Endothelial cell of umbilical vein (primary cell): ENCODE data around the gene CEP128. TPM values are rescaled to one million over a fixed set of nuclear protein-coding genes. Genes with fewer than 3 reads are reported as not detected.

Experiments used
- Bru-seq: library from RNA; stranded (reverse); fragments of 400-500 nt; gene quantifications from one replicate; lab custom pipeline; 2021; lab: Mats Ljungman, UMichigan
- BruChase-seq, 2 experiments: library from RNA; stranded (reverse); fragments of 400-500 nt; gene quantifications; one replicate each; lab custom pipeline; 2021; lab: Mats Ljungman, UMichigan
- BruUV-seq: library from RNA; stranded (reverse); fragments of 400-500 nt; replicated peaks from 2 replicates; lab custom pipeline; 2021; lab: Mats Ljungman, UMichigan
- CTCF ChIA-PET: fragments of 300-600, 350-600 bp; sonication (Branson Sonifier 250); formaldehyde crosslinking; loops from one replicate; lab custom pipeline; 2021; ENCODE audit warnings: antibody characterized with exemption, inconsistent platforms; lab: Charles Lee
- POLR2A ChIA-PET: fragments of 300-600, 350-600 bp; sonication (Branson Sonifier 250); formaldehyde crosslinking; loops from one replicate; lab custom pipeline; 2021; ENCODE audit warnings: antibody characterized with exemption, inconsistent platforms; lab: Charles Lee
- DNase-seq: peaks from one replicate; pipeline ENCODE4 v3.0.0-alpha.2; 2011; ENCODE audit warnings: low read depth, low spot score
- FAIRE-seq: peaks from 2 replicates; lab custom pipeline; 2011; peaks lifted over from hg19 to GRCh38; lab: Jason Lieb, UNC
- H2AFZ ChIP-seq: 2 replicates; pipeline ENCODE4 v1.6.0; 2012; ENCODE audit warnings: low read depth, low read length, control low read depth, inconsistent platforms
- H3K27ac ChIP-seq: 2 replicates; pipeline ENCODE4 v1.5.1; 2011; ENCODE audit warnings: low read depth, mild to moderate bottlenecking, control low read depth, low read length, moderate library complexity; ENCODE audit not compliant: insufficient read depth
- H3K27me3 ChIP-seq, 2 experiments: 2 replicates each; pipeline versions ENCODE4 v1.6.0 to v1.6.1; 2011; ENCODE audit warnings: low read length in 2 of 2, mixed read lengths in 1 of 2; ENCODE audit not compliant: control insufficient read depth in 2 of 2, insufficient read depth in 2 of 2
- H3K36me3 ChIP-seq, 2 experiments: 2 replicates in 1 of 2; 3 replicates in 1 of 2; pipeline ENCODE4 v1.5.1; 2011; ENCODE audit warnings: low read length in 2 of 2, mild to moderate bottlenecking in 1 of 2, moderate library complexity in 1 of 2; ENCODE audit not compliant: control insufficient read depth in 2 of 2, insufficient read depth in 2 of 2; ENCODE audit errors: extremely low read depth in 1 of 2
- H3K4me1 ChIP-seq: 3 replicates; pipeline ENCODE4 v1.5.1; 2011; ENCODE audit warnings: mild to moderate bottlenecking, low read length; ENCODE audit not compliant: control insufficient read depth, insufficient read depth; ENCODE audit errors: extremely low read depth
- H3K4me2 ChIP-seq: 2 replicates; pipeline ENCODE4 v1.6.1; 2011; ENCODE audit warnings: low read length, control low read depth, mixed read lengths; ENCODE audit not compliant: insufficient read depth
- H3K4me3 ChIP-seq, 3 experiments: fragments of 200-600 bp in 1 of 3; sonication (generic), shearing (Covaris generic) in 1 of 3; replicated peaks in 1 of 3; 2 replicates each; pipeline ENCODE4 v1.5.1; 2011 to 2016; ENCODE audit warnings: control low read depth in 3 of 3, low read length in 3 of 3, mild to moderate bottlenecking in 2 of 3, inconsistent platforms in 1 of 3, low read depth in 1 of 3, moderate library complexity in 1 of 3; ENCODE audit not compliant: insufficient read depth in 1 of 3
- H3K79me2 ChIP-seq: 2 replicates; pipeline ENCODE4 v1.6.0; 2012; ENCODE audit warnings: low read length, inconsistent platforms; ENCODE audit not compliant: control insufficient read depth, insufficient read depth
- H3K9ac ChIP-seq: replicated peaks from 2 replicates; pipeline ENCODE3; 2011; ENCODE audit warnings: low read length, control low read depth; ENCODE audit not compliant: insufficient read depth; ENCODE audit errors: extremely low read depth
- H3K9me1 ChIP-seq: replicated peaks from 3 replicates; pipeline ENCODE4 v1.6.0; 2011; ENCODE audit warnings: mild to moderate bottlenecking, low read length; ENCODE audit not compliant: control insufficient read depth, insufficient read depth; ENCODE audit errors: extremely low read depth
- H3K9me3 ChIP-seq: replicated peaks from 2 replicates; pipeline ENCODE4 v1.5.1; 2012; ENCODE audit warnings: low read length, inconsistent platforms; ENCODE audit not compliant: control insufficient read depth, insufficient read depth
- H4K20me1 ChIP-seq: replicated peaks from 2 replicates; pipeline ENCODE3; 2011; ENCODE audit warnings: mild to moderate bottlenecking, low read length; ENCODE audit not compliant: control insufficient read depth, insufficient read depth; ENCODE audit errors: extremely low read depth
- GATA2 ChIP-seq: IDR thresholded peaks from 2 replicates; pipeline ENCODE4 v1.7.0; 2011; ENCODE audit warnings: low read depth, mild to moderate bottlenecking, moderate library complexity, mixed read lengths, low read length; ENCODE audit not compliant: insufficient read length, insufficient read depth
- MYC ChIP-seq: IDR thresholded peaks from one replicate; pipeline ENCODE4 v1.6.1; 2011; ENCODE audit warnings: mild to moderate bottlenecking, low read depth, low read length
- POLR2AphosphoS5 ChIP-seq: IDR thresholded peaks from 2 replicates; pipeline ENCODE4 v1.6.1; 2012; ENCODE audit warnings: low read depth, mild to moderate bottlenecking, control low read depth, low read length, moderate library complexity; ENCODE audit not compliant: insufficient read depth
- dilution Hi-C: fragments of 300-500 bp; cut with MboI; formaldehyde crosslinking; loops from one replicate; pipeline ENCODE4 v1.15.0; 2019; ENCODE audit warnings: low sequenced_read_pairs; ENCODE audit not compliant: extremely low pct_ligation_motif_present
- intact Hi-C: fragments of 100-400 bp; cut with micrococcal nuclease; formaldehyde crosslinking; loops from one replicate; pipeline ENCODE4 v1.10.0; 2022
- long read RNA-seq: library from polyadenylated mRNA; stranded (forward); transcript quantifications from one replicate; pipeline ENCODE4 v2.0.0, GENCODE V29; 2021
- polyA minus RNA-seq, 3 experiments: library from RNA; depleted of rRNA, polyadenylated mRNA; stranded (reverse); fragments of >200 nt; gene quantifications; 1 replicate in 1 of 3; 2 replicates in 2 of 3; pipeline ENCODE4 v1.2.3, GENCODE V29; 2011
- polyA plus RNA-seq, 4 experiments: library from polyadenylated mRNA; depleted of rRNA in 3 of 4; stranded (reverse) in 3 of 4; unstranded in 1 of 4; fragments of >200 nt; gene quantifications; 2 replicates each; pipeline versions ENCODE4 v1.2.1 to v1.2.3, GENCODE V29; 2011 to 2012; ENCODE audit warnings: missing spikeins in 1 of 4
- total RNA-seq: library from RNA; stranded (reverse); gene quantifications from 2 replicates; pipeline ENCODE4 v1.2.3, GENCODE V29; 2021
- TF ChIP-seq, protein P1 (sequence below): IDR thresholded peaks from 2 replicates; pipeline ENCODE4 v1.6.1; 2011; ENCODE audit not compliant: insufficient read depth, insufficient read length

The CEP128 gene
- 22.9 and 23.7 TPM in 2 replicates for total RNA-seq
- polyA plus RNA-seq = 0.72 and 0.91 TPM in 2 replicates
- 2.1 TPM in 2 replicates for polyA plus RNA-seq (2011; cell fraction: cytosol; rRNA removed)
- 8.8 and 11.2 TPM in 2 replicates for polyA plus RNA-seq (2011; cell fraction: nucleus; rRNA removed)
- 2.2 and 4.9 TPM in 2 replicates for polyA plus RNA-seq (2012)
- 9.0 and 10.8 TPM in 2 replicates for polyA minus RNA-seq
- 3.8 TPM for polyA minus RNA-seq (2011; cell fraction: cytosol; rRNA and poly(A)+ RNA removed)
- 38.6 and 50.5 TPM in 2 replicates for polyA minus RNA-seq (2011; cell fraction: nucleus; rRNA and poly(A)+ RNA removed)
- Bru-seq, nascent RNA = percentile 73 among the genes with signal in this experiment
- percentile 48 among the genes with signal in this experiment for BruChase-seq, experiment 1, labeled RNA remaining after a 6-hour chase
- BruChase-seq, experiment 2, labeled RNA remaining after a 2-hour chase = percentile 54 among the genes with signal in this experiment
- long read RNA-seq, full-length matches to known transcripts = 7 of 14 reads
- long read RNA-seq, partial matches to known transcripts = 3 of 14 reads
- long read RNA-seq, other reads (novel, unspliced or antisense) = 4 of 14 reads

DNA sequence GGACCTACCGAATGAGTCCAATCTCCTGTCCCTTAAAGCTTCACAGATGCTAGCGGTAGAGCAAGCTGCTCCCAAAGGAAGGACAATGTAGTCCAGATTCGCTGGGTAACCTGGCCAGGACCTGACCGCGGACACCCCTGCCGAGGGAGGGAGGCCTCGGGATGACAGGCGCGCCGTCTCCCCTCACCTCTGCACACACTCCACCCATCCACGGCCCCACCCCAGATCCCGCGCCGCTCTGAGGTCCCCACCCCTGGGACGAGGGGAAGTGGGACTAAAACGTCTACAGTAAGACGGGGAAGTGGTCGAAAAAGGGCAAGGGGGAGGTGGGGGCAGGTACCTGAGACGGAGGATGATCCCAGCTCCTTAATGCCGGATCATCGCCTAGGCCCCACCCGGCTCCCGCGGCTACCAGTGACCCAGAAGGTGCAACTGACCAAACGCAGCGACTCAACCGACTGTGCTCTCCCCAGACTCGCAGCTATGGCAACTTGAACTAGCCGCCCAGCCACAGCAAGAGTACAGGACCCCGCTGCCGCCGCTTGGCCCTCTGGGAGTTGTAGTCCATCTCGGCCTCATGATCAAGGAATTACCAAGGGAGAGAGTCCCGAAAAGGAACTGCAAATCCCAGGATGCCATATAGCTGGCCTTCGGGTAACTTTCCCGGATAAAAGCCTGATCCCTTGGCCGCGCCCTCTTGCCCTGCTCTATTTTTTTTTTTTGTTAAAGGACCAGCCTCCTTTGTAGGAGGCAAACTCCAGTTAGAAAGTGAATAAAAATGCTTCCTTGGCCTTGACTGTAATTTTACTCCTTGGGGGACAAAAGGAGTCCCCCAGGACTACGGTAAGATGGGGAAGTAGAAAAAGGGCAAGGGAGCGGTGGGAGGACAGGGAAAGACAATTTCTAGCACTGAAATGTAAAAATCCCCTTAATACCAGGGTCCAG is at the start of gene CEP128:
Gene CEP128, minus strand, starts transcription at position 498 of the 945 bp plus-strand sequence.
- Histone ChIP-seq H3K27ac (peak within 1 kb of the TSS; percentile 26), H3K4me3 (peak within 1 kb of the TSS; percentile 25 to 75 (median 74)), H3K27me3 (no peaks in the 10 kb centered on the region), H4K20me1 (no peaks in the 10 kb centered on the region), H3K9ac (peak within 1 kb of the TSS; percentile 36), H3K4me2 (peak within 1 kb of the TSS; percentile 76), H2AFZ (peak within 1 kb of the TSS; percentile 97), H3K9me3 (no peaks in the 10 kb centered on the region), H3K36me3 (no peaks in the 10 kb centered on the region), H3K9me1 (no peaks in the 10 kb centered on the region), H3K79me2 (peaks cover 4% of the 10 kb centered on the region), H3K4me1 (peaks cover 7% of the 10 kb centered on the region)
- POLR2A ChIA-PET = interaction anchor here (0.6 to 1.2 kb wide), 4 partner anchors 228 to 730 kb away, joined by 3 to 7 read pairs (median 4); partner anchors contain the start of gene GTF2A1
- dilution Hi-C loops = no loop called here
- TSS peak; percentile 63 for BruUV-seq
- FAIRE-seq = peak; percentile 99
- CTCF ChIA-PET = interaction anchor here (0.7 to 4.0 kb wide), 5 partner anchors 19 to 272 kb away, joined by 3 to 17 read pairs (median 3); no protein-coding TSS in a partner anchor
- DNase-seq = peak; percentile 98
- intact Hi-C loops = loop anchor here (1.0 to 5.0 kb wide), 3 partner anchors 13 to 276 kb away; no protein-coding TSS in a partner anchor
- TF ChIP-seq, protein P1, sequence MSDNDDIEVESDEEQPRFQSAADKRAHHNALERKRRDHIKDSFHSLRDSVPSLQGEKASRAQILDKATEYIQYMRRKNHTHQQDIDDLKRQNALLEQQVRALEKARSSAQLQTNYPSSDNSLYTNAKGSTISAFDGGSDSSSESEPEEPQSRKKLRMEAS = no peak
- TF ChIP-seq MYC = no peak
- no peak for TF ChIP-seq GATA2
- peak; percentile 51 for TF ChIP-seq POLR2AphosphoS5
